ENCODE measurements around the gene STON1.

DNA sequence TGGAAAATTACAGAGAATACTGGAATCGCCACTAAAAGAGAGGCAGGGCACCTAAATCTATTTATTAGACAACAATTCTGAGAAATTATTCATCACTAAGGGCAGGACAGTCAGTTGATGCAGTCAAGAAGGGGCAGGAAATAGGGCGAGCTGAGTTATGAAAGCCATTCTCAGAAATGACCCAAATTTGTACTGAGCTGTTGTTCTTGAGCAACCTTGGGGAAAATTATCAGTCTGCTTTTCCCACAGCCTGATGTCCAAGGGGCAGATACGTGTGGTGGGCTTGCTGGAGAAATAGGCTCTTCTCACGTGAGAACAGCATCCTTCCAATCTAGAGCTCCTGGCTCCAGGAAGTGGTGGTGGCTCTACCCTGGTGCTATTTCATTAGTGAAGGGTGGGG, 38.6 kb downstream of the STON1 start:
- TF ChIP-seq EZH2 (IDR thresholded peaks at IDR 0.05; ENCODE audit: insufficient read depth, poor library complexity, severe bottlenecking) (no peak), EZH2phosphoT487 (IDR thresholded peaks at IDR 0.05; ENCODE audit: insufficient read depth, low read depth) (no peak)

All from GM23248 (cell line).